Cardiac fibroblast (primary cell): ENCODE data around the gene COBL.

ENCODE experiments used
- DNase-seq, 2 donors: peaks; one replicate each; pipeline versions ENCODE4 v3.0.0 to v3.0.0-alpha.2; 2010; ENCODE audit warnings: low read depth in 2 of 2
- H3K4me3 ChIP-seq, 2 donors: replicated peaks in 1 of 2; 1 replicate in 1 of 2; 2 replicates in 1 of 2; pipeline ENCODE4 v1.5.1; 2011; ENCODE audit warnings: low read depth in 2 of 2, low read length in 2 of 2, mild to moderate bottlenecking in 2 of 2, moderate library complexity in 1 of 2
- CTCF ChIP-seq: IDR thresholded peaks from one replicate; pipeline ENCODE4 v1.5.1; 2011; ENCODE audit warnings: low read depth, mild to moderate bottlenecking, low read length, inconsistent platforms

Gene COBL

DNA sequence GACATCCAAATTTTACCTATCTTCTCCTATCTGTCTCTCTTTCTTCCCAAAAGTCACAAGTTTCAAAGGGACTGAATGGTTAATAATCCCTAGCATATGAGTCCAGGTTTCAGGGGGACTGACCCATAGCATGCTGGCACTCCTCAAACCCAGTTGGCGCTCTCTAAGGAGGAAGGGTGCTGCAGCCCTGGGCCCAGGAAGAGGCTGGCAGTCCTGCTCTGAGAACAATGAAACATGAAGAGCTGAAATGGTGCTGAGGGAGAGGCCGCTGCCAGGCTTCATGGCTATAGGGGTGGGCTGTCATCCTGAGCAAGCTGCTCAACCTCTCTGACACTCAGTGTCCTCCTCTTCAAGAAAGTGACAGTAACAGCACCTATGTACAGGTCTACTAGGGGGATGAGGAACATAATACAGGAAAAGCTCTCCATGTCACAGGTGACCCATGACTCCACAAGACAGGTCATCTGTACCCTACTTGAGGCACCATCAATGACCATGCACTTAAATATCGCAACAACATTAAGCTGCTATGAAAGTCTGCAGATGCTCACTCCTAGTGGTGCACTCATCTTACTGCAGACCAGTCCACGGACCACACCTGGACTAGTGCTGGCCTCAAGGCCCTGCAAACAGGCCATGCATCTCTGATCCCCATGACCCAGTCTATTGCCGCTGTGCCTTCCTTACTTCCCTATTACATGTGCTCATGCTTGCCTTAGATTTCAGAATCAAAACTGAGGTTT, 17.0 kb downstream of the COBL start:
- no peak overlapping the region for H3K4me3 ChIP-seq
- DNase-seq: no peak

DNA sequence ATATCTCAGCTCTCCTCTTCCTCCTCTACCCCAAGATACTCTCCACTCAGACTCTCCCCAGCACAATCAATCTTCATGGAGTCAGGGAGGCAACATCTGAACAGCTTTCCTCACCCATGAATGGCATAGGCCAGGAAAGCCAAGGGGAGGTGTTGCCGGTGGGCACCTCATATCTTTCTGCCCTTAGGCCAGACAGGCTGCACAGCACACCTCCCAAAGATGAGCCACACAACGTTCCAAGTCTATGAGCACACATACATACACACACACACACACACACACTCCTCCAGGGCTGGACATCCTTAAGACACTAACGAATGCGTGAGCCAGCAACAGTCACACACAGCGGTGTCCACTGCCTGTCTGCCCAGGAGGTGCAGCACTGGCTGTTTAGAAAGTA, 17.7 kb downstream of the COBL start:
- DNase-seq: no peak
- no peak overlapping the region for H3K4me3 ChIP-seq
- TF ChIP-seq CTCF: no peak

More for the DNA sequence above, 17.0 kb downstream of the COBL start:
- peak; percentile 4 for TF ChIP-seq CTCF

GRCh38 chr7:51297986-51298385, 18.6 kb downstream of the COBL start:
- DNase-seq: no peak
- no peak overlapping the region for H3K4me3 ChIP-seq
- no peak for TF ChIP-seq CTCF

- no peak overlapping the region for H3K4me3 ChIP-seq
- DNase-seq: no peak
- no peak for TF ChIP-seq CTCF
Measured at GRCh38 chr7:51295440-51296245, 21.0 kb downstream of the COBL start.

GRCh38 chr7:51292596-51292995, 24.0 kb downstream of the COBL start:
- no peak for TF ChIP-seq CTCF
- H3K4me3 ChIP-seq: no peak overlapping the region
- no peak for DNase-seq

GRCh38 chr7:51290702-51291540, 25.7 kb downstream of the COBL start:
- DNase-seq: no peak
- TF ChIP-seq CTCF: no peak
- H3K4me3 ChIP-seq: no peak overlapping the region
